Transverse colon (tissue), 4 donors: ENCODE data around the gene QKI. TPM values are rescaled to one million over a fixed set of nuclear protein-coding genes. Genes with fewer than 3 reads are reported as not detected.

Source experiments
- DNase-seq: peaks from one replicate; pipeline ENCODE4 v3.0.0-alpha.2; 2019
- H3K27ac ChIP-seq, 4 donors: fragments of 200-600 bp; sonication (generic); 2 replicates each; pipeline ENCODE4 v1.5.1; 2016 to 2018; ENCODE audit warnings: inconsistent platforms in 4 of 4
- H3K27me3 ChIP-seq: fragments of 200-600 bp; sonication (generic); 2 replicates; pipeline ENCODE4 v1.5.1; 2017; ENCODE audit warnings: inconsistent platforms
- H3K36me3 ChIP-seq, 4 donors: fragments of 200-600 bp; sonication (generic); 2 replicates each; pipeline ENCODE4 v1.5.1; 2017 to 2019; ENCODE audit warnings: inconsistent platforms in 4 of 4
- H3K4me1 ChIP-seq, 4 donors: fragments of 200-600 bp; sonication (generic); 2 replicates each; pipeline ENCODE4 v1.5.1; 2017 to 2020; ENCODE audit warnings: inconsistent platforms in 4 of 4
- H3K4me3 ChIP-seq, 4 donors: fragments of 200-600 bp; sonication (generic); 1 replicate in 1 of 4; 2 replicates in 3 of 4; pipeline versions ENCODE4 v1.5.1 to v1.6.1; 2017 to 2019; ENCODE audit warnings: inconsistent platforms in 4 of 4
- H3K9me3 ChIP-seq, 2 donors: fragments of 200-600 bp; sonication (generic); 2 replicates each; pipeline ENCODE4 v1.5.1; 2017 to 2019; ENCODE audit warnings: inconsistent platforms in 2 of 2
- EP300 ChIP-seq: sonication (generic); formaldehyde crosslinking; IDR thresholded peaks from one replicate; pipeline ENCODE4 v1.6.1; 2017; ENCODE audit warnings: antibody characterized with exemption, low read depth
- POLR2A ChIP-seq: fragments of 450-650 bp; IDR thresholded peaks from one replicate; pipeline ENCODE4 v1.6.1; 2016; ENCODE audit warnings: antibody characterized with exemption, mild to moderate bottlenecking, moderate library complexity
- POLR2AphosphoS5 ChIP-seq, 3 donors: sonication (generic); formaldehyde crosslinking; IDR thresholded peaks; one replicate each; pipeline ENCODE4 v1.6.1; 2016; ENCODE audit warnings: antibody characterized with exemption in 3 of 3
- WGBS, 2 donors: methylation state at CpG; one replicate each; pipeline ENCODE4 v1.1.5; 2018; ENCODE audit warnings: low coverage in 1 of 2; 5-methylcytosine and 5-hydroxymethylcytosine counted together
- in situ Hi-C, 4 donors: fragments of 200-750 bp; cut with MboI; loops; one replicate each; pipeline versions ENCODE4 v1.15.0 to v1.15.1; 2017; ENCODE audit warnings: low sequenced_read_pairs in 3 of 4, low pct_ligation_motif_present in 1 of 4, low pct_unique_long_range_greater_than_20kb in 1 of 4
- intact Hi-C: fragments of 100-400 bp; cut with DNase I; formaldehyde crosslinking; loops from one replicate; pipeline ENCODE4 v1.15.1; 2023; ENCODE audit warnings: low total_unique reads
- total RNA-seq, 4 donors: library from RNA; depleted of rRNA; stranded (reverse); fragments of >200 nt; gene quantifications; one replicate each; pipeline ENCODE4 v1.1.0, GENCODE V29; 2016
- TF ChIP-seq, protein P1 (sequence below), 5 experiments: fragments of 200-600 bp in 3 of 5; fragments of 450-650 bp in 2 of 5; sonication (generic) in 3 of 5; IDR thresholded peaks; 1 replicate in 2 of 5; 2 replicates in 3 of 5; pipeline ENCODE4 v1.5.1; 2016 to 2017; ENCODE audit warnings: antibody characterized with exemption in 5 of 5, inconsistent platforms in 3 of 5, mild to moderate bottlenecking in 2 of 5, moderate library complexity in 1 of 5

QKI gene
- total RNA-seq, 4 donors from 2014 or later: 8.4 to 41.8 (median 22.7) TPM

DNA sequence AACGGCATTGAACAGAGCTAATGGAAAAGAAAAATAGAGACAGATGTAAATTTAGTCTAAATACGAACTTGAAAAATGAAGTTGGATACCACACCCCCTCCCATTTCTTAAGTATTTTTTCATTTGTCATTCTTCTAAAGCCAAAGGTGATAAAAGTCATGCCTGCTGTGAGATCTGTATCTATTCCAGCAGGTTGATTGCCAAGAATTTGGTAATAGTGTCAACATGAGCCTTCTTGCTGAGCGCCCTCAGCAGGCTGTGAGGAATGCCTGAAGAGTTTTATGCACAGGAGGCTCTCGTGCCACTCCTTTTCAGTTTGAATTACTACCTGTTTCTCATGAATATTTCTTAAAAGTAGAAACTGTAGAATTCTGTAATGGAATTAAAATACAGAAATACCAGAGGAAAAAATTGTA lies 165.4 kb downstream of the QKI start:
- Histone ChIP-seq H3K9me3 (no peaks in the 10 kb centered on the region), H3K4me1 (peaks cover 0 to 14% (median 3%) of the 10 kb centered on the region in 4 donors), H3K36me3 (no peaks in the 10 kb centered on the region), H3K27me3 (no peaks in the 10 kb centered on the region), H3K4me3 (no peak overlapping the region), H3K27ac (no peak overlapping the region)
- TF ChIP-seq POLR2A (no peak), POLR2AphosphoS5 (IDR thresholded peaks at IDR 0.05) (no peak), EP300 (no peak)
- TF ChIP-seq, protein P1, sequence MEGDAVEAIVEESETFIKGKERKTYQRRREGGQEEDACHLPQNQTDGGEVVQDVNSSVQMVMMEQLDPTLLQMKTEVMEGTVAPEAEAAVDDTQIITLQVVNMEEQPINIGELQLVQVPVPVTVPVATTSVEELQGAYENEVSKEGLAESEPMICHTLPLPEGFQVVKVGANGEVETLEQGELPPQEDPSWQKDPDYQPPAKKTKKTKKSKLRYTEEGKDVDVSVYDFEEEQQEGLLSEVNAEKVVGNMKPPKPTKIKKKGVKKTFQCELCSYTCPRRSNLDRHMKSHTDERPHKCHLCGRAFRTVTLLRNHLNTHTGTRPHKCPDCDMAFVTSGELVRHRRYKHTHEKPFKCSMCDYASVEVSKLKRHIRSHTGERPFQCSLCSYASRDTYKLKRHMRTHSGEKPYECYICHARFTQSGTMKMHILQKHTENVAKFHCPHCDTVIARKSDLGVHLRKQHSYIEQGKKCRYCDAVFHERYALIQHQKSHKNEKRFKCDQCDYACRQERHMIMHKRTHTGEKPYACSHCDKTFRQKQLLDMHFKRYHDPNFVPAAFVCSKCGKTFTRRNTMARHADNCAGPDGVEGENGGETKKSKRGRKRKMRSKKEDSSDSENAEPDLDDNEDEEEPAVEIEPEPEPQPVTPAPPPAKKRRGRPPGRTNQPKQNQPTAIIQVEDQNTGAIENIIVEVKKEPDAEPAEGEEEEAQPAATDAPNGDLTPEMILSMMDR (IDR thresholded peaks at IDR 0.05): no peak
- no peak for DNase-seq
- in situ Hi-C loops: no loop called here
- 45 to 50% methylated on average over 3 to 4 of the region's 4 CpGs for WGBS, 2 donors
- intact Hi-C loops: no loop called here

DNA sequence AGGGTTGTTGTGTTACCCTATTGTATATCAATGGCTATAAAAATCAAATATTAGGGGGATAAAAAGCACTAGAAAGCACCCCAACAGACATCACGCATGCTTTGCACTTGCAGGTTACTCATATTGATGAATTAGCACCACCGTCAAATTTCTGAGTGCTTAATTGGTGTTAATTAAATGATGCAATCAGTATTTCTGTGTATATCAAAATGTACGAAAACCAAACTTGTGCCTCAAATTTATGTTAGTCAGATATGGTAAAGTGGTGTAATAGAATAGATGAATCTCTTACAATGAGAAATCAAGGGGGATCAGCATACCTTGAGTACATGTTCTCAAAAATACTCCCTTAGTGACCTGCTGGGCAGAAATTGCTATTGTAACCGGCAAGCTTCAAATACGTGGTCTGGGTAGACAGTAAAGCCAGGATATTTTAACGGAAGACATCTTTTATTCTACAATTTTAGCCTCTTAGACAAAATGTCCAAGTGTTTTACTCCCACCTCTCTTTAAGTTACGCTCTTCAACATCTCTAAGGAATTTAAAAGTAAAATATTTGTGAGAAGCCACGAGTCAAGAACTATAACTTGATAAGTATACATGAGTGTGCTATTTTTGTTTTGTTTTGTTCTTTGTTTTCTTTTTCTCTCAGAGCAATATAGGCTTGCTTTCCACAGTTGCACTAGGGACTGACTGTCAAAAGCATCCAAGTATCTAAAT lies 166.0 kb downstream of the QKI start:
- intact Hi-C loops: no loop called here
- in situ Hi-C loops: no loop called here
- 76 to 90% methylated on average over 8 of the region's 8 CpGs for WGBS, 2 donors

DNA sequence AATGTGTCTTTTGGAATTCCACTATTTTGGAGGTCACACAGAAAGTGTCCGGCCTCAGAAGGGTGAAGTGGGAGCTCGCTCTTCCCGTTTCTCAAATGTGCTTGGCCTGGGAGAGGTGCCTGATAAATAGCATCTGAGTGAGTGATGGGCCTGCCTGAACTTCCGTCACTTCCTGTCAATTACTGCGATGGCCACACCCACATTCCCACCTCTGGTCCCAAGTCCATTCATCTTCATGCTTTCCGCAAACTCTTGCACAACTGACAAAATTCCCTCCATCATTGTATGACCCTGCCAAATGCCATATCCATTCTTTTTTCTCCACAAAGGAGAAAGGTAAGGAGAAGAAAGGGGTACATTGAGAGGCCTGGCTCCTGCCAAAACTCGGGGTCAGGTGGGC lies 169.0 kb downstream of the QKI start:
- Histone ChIP-seq H3K9me3 (no peaks in the 10 kb centered on the region), H3K4me1 (no peaks in the 10 kb centered on the region), H3K36me3 (no peaks in the 10 kb centered on the region), H3K4me3 (no peak overlapping the region), H3K27me3 (no peaks in the 10 kb centered on the region), H3K27ac (no peak overlapping the region)
- WGBS, 2 donors: 82% methylated on average over 7 of the region's 7 CpGs; no CpG with 5 or more reads in 1 of the 2 donors
- intact Hi-C loops: no loop called here
- no peak for DNase-seq
- in situ Hi-C loops: no loop called here
- no peak for TF ChIP-seq POLR2A
- no peak for TF ChIP-seq POLR2AphosphoS5 (IDR thresholded peaks at IDR 0.05)

More for the DNA sequence above, 166.0 kb downstream of the QKI start:
- no peaks in the 10 kb centered on the region for H3K36me3 ChIP-seq
- H3K4me3 ChIP-seq: no peak overlapping the region
- no peaks in the 10 kb centered on the region for H3K27me3 ChIP-seq
- H3K4me1 ChIP-seq: peaks cover 0 to 14% (median 3%) of the 10 kb centered on the region in 4 donors
- no peaks in the 10 kb centered on the region for H3K9me3 ChIP-seq
- no peak overlapping the region for H3K27ac ChIP-seq
- DNase-seq: no peak
- TF ChIP-seq EP300 (no peak), POLR2AphosphoS5 (IDR thresholded peaks at IDR 0.05) (no peak), POLR2A (no peak)
- TF ChIP-seq, protein P1 (IDR thresholded peaks at IDR 0.05): no peak

DNA sequence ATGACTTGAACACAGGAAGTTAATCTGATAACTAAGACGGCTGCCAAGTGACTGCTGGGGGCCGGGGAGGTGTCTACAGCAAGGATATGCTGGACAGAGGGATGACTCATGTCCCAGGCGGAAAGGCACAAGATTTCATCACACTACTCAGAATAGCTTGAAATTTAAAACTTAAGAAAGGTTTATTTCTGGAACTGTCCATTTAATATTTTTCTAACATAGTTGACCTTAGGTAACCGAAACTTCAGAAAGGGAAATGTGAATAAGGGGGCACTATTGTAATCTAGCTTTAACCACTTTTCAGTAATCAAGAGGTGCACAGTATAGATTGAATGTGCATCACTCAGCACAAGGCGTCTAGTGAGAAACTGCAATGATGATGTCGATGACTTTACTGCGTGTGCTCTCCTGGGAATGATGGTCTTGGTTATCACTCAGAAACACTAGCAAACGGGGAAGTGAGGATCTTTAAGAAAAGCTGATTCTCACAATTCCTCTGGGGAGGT lies 171.5 kb downstream of the QKI start:
- H3K27me3 ChIP-seq: no peaks in the 10 kb centered on the region
- DNase-seq: no peak
- H3K4me1 ChIP-seq: no peaks in the 10 kb centered on the region
- in situ Hi-C loops (no loop called here), intact Hi-C loops (no loop called here)
- H3K27ac ChIP-seq: no peak overlapping the region
- H3K36me3 ChIP-seq: no peaks in the 10 kb centered on the region
- TF ChIP-seq EP300: no peak
- TF ChIP-seq POLR2AphosphoS5 (IDR thresholded peaks at IDR 0.05): no peak
- TF ChIP-seq POLR2A: no peak
- TF ChIP-seq, protein P1 (IDR thresholded peaks at IDR 0.05): no peak
- 65 to 70% methylated on average over 5 to 8 of the region's 8 CpGs for WGBS, 2 donors
- no peaks in the 10 kb centered on the region for H3K9me3 ChIP-seq
- H3K4me3 ChIP-seq: no peak overlapping the region
